ENCODE data around the gene DUSP18. TPM values are rescaled to one million over a fixed set of nuclear protein-coding genes. Genes with fewer than 3 reads are reported as not detected.
A peak's percentile ranks its signal among the peaks of the same experiment; 100 is the strongest.
"Not testable (repeated sequence)": the region's sequence is repeated elsewhere in the genome, so short reads cannot be mapped to it uniquely, and the experiment has no call there.

Gene DUSP18
- total and polyA plus RNA-seq, 2 experiments from 2014 or later, result 6.8 to 11.0 TPM

DNA sequence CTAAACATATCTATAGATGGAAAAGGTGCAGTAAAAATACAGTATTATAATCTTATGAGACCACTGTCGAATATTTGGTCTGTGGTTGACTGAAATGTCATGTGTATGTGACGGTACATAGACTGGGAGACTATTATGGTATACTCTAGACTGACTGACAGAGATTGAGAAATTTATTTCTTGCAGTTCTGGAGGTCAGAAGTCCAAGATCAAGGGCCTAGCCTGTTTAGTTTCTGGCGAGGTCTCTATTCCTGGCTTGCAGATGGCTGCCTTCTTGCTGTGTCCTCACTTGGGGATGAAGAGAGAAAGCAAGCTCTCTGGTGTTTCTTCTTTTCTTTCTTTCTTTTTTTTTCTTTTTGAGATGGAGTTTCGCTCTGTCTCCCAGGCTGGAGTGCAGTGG lies 19.7 kb upstream of the DUSP18 start:
- TF ChIP-seq, protein P1, sequence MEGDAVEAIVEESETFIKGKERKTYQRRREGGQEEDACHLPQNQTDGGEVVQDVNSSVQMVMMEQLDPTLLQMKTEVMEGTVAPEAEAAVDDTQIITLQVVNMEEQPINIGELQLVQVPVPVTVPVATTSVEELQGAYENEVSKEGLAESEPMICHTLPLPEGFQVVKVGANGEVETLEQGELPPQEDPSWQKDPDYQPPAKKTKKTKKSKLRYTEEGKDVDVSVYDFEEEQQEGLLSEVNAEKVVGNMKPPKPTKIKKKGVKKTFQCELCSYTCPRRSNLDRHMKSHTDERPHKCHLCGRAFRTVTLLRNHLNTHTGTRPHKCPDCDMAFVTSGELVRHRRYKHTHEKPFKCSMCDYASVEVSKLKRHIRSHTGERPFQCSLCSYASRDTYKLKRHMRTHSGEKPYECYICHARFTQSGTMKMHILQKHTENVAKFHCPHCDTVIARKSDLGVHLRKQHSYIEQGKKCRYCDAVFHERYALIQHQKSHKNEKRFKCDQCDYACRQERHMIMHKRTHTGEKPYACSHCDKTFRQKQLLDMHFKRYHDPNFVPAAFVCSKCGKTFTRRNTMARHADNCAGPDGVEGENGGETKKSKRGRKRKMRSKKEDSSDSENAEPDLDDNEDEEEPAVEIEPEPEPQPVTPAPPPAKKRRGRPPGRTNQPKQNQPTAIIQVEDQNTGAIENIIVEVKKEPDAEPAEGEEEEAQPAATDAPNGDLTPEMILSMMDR (IDR thresholded peaks at IDR 0.05; ENCODE audit: low read depth, low read length), result no peak
- no peak overlapping the region for H3K4me3 ChIP-seq
- no peaks in the 10 kb centered on the region for H3K4me1 ChIP-seq (ENCODE audit: low read depth)
- H3K27me3 ChIP-seq, result no peaks in the 10 kb centered on the region
- H3K9me3 ChIP-seq (ENCODE audit: low read depth), result no peaks in the 10 kb centered on the region
- no peak overlapping the region for H3K27ac ChIP-seq
- DNase-seq (ENCODE audit: low read depth in 1 of 2, low spot score in 1 of 2), result no peak
- no peaks in the 10 kb centered on the region for H3K36me3 ChIP-seq

DNA sequence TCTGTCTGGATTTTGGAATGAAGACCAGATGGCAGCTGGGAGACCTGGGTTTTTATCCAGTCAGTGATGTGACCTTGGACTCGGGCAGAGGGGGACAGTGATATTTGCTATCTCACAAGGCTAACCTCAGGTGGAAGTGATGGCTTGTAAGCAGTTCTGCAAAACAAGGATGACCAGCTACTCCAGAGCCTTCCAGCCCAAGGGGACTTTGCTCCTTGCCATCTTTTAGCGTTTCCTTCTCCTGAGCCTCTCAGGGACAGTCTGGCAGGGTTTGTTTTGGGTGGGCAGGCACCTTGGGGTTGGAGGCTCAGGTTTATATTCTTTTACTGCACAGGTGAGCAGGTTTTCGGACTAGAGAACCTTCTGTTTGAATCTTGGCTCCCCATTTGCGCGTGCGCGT lies 17.5 kb upstream of the DUSP18 start:
- no peak overlapping the region for H3K4me3 ChIP-seq
- H3K27me3 ChIP-seq, result no peaks in the 10 kb centered on the region
- H3K4me1 ChIP-seq (ENCODE audit: low read depth), result no peaks in the 10 kb centered on the region
- no peaks in the 10 kb centered on the region for H3K36me3 ChIP-seq
- H3K9me3 ChIP-seq (ENCODE audit: low read depth), result no peaks in the 10 kb centered on the region
- DNase-seq (ENCODE audit: low read depth in 1 of 2, low spot score in 1 of 2), result no peak
- no peak overlapping the region for H3K27ac ChIP-seq
- TF ChIP-seq, protein P1 (IDR thresholded peaks at IDR 0.05; ENCODE audit: low read depth, low read length), result no peak

DNA sequence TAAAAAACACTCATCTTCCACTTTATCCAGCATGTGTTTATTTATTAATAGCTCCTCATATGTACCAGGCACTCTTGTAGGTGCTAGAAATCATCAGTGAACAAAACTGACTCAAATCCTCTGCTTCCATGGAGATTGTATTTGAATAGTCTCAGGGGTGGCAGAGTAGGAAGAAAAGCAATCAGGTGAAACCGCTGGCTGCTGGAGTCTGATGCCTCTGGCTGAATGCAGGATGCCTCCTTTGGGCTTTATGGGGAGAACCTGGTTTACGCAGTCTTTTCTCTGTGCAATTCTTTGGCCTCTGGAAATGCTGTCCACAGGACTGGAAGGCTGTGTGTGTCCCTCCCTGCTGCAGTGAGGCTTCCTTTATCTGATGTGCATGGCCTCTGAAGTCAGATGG lies 14.2 kb upstream of the DUSP18 start:
- Histone ChIP-seq H3K4me1 (ENCODE audit: low read depth) (no peaks in the 10 kb centered on the region), H3K9me3 (ENCODE audit: low read depth) (no peaks in the 10 kb centered on the region), H3K4me3 (no peak overlapping the region), H3K27me3 (peaks cover 3% of the 10 kb centered on the region), H3K27ac (no peak overlapping the region), H3K36me3 (no peaks in the 10 kb centered on the region)
- DNase-seq (ENCODE audit: low read depth in 1 of 2, low spot score in 1 of 2), result no peak
- TF ChIP-seq, protein P1 (IDR thresholded peaks at IDR 0.05; ENCODE audit: low read depth, low read length), result no peak

DNA sequence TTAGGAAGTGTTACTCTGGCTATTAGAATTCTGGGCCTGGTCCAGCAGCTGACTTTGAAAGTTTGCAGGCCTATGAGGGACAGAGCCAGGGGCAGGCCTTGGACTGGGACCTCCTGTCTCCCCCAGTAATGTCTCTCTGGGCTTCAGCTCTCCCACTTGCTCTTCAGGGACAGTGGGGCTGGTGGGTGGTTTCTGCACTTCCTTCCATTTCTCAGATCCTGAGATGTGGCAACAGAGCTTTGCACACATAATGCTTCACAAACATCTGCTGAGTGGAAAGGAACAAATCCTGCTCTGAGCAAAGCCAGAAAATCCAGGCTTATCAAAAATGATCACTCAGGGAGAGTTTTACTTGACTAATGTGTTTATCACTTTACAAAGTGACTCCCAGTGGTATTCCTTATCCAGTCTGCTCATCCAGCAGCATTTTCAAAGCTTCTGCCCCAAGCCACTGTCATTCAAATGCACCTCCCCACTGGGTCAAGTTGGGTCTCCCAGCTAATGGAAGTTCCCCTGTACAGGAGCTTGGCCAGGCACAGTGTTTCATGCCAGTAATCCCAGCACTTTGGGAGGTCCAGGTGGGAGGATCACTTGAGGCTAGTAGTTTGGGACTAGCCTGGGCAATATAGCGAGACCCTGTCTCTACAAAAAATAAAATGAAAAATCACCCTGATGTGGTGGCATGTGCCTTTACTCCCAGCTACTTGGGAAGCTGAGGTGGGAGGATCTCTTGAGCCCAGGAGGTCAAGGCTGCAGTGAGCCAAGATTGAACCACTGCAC lies 13.5 kb upstream of the DUSP18 start:
- no peak overlapping the region for H3K4me3 ChIP-seq
- TF ChIP-seq, protein P1 (IDR thresholded peaks at IDR 0.05; ENCODE audit: low read depth, low read length), result no peak
- no peaks in the 10 kb centered on the region for H3K36me3 ChIP-seq
- peak in 1 of 2 donors; percentile 40 for DNase-seq (ENCODE audit: low read depth in 1 of 2, low spot score in 1 of 2)
- H3K4me1 ChIP-seq (ENCODE audit: low read depth), result no peaks in the 10 kb centered on the region
- no peaks in the 10 kb centered on the region for H3K9me3 ChIP-seq (ENCODE audit: low read depth)
- H3K27ac ChIP-seq, result no peak overlapping the region
- H3K27me3 ChIP-seq, result peaks cover 3% of the 10 kb centered on the region

DNA sequence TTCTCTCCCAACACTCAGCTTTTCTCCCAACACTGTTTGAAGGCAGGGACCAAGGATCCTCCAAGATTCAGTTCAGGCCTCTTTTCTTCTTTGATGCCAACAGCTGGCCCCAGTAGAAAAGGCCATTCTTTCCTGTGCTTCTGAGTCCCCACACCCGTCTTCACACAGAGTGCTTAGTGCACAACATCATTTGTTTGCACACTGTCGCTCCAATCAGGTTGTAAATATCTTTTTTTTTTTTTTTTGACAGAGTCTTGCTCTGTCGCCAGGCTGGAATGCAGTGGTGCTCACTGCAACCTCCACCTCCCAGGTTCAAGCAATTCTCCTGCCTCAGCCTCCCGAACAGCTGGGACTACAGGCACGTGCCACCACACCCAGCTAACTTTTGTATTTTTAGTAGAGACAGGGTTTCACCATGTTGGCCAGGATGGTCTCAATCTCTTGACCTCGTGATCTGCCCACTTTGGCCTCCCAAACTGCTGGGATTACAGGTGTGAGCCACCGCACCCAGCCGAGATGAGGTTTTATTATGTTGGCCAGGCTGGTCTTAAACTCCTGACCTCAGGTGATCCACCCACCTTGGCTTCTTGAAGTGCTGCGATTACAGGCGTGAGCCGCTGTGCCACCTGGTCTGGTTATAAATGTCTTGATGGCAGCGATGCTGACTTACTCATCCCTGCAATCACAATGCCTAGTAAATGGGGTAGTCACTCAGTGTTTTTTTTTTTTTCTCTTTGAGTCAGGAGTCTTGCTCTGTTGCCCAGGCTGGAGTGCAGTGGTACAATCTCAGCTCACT lies 12.4 kb upstream of the DUSP18 start:
- DNase-seq (ENCODE audit: low read depth in 1 of 2, low spot score in 1 of 2), result not testable (repeated sequence)

DNA sequence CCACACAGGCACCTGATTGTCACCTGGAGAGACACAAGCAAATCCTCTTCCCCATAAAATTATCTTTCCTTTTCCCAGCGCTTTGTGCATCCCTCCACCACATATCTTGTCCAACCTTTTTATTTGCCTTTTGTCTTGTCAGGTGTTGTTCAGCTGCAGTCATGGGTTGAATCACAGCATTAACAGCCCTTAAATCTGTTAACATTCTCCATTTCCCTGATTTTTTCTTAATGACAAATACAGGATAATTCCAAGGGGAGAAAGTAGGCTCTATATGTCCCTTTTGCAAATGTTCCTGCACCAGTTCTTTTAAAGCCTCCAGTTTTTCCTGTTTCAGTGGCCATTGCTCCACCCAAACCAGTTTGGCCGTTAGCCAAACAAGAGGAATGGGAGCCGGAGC lies 8.9 kb upstream of the DUSP18 start:
- DNase-seq (ENCODE audit: low read depth in 1 of 2, low spot score in 1 of 2); H3K27ac ChIP-seq; H3K9me3 ChIP-seq (ENCODE audit: low read depth): not testable (repeated sequence)

More for the DNA sequence above, 12.4 kb upstream of the DUSP18 start:
- H3K9me3 ChIP-seq (ENCODE audit: low read depth); H3K27ac ChIP-seq; H3K4me3 ChIP-seq; H3K27me3 ChIP-seq; H3K36me3 ChIP-seq; H3K4me1 ChIP-seq (ENCODE audit: low read depth): not testable (repeated sequence)

More for the DNA sequence above, 8.9 kb upstream of the DUSP18 start:
- not testable (repeated sequence) for H3K36me3 ChIP-seq; H3K4me1 ChIP-seq (ENCODE audit: low read depth); H3K4me3 ChIP-seq; H3K27me3 ChIP-seq

All from cardiac muscle cell (in vitro differentiated cells and primary cell).